BJ (cell line): ENCODE measurements around the gene NDC1. TPM values are rescaled to one million over a fixed set of nuclear protein-coding genes. Genes with fewer than 3 reads are reported as not detected.

Source experiments
- CTCF ChIA-PET: fragments of 350-600 bp; formaldehyde crosslinking; extraction: SDS; loops from one replicate; lab custom pipeline; 2021; ENCODE audit warnings: antibody characterized with exemption, inconsistent platforms; lab: Yijun Ruan, JAX
- POLR2A ChIA-PET: fragments of 300-600 bp; sonication (Branson Sonifier 250); formaldehyde crosslinking; extraction: SDS; loops from one replicate; lab custom pipeline; 2021; ENCODE audit warnings: antibody characterized with exemption; lab: Charles Lee
- DNase-seq: peaks from one replicate; pipeline ENCODE4 v3.0.0-alpha.2; 2011; ENCODE audit warnings: low read depth
- H3K27me3 ChIP-seq: 2 replicates; pipeline ENCODE4 v1.6.0; 2011; ENCODE audit warnings: low read length; ENCODE audit not compliant: control insufficient read depth, insufficient read depth
- H3K36me3 ChIP-seq: 2 replicates; pipeline ENCODE4 v1.5.1; 2011; ENCODE audit warnings: low read length; ENCODE audit not compliant: control insufficient read depth, insufficient read depth
- H3K4me3 ChIP-seq: 2 replicates; pipeline ENCODE4 v1.5.1; 2011; ENCODE audit warnings: low read depth, mild to moderate bottlenecking, control low read depth, low read length
- CTCF ChIP-seq: IDR thresholded peaks from 2 replicates; pipeline ENCODE4 v1.5.1; 2011; ENCODE audit warnings: low read depth, mild to moderate bottlenecking, control low read depth, inconsistent platforms, low read length, moderate library complexity; ENCODE audit not compliant: insufficient read depth
- polyA plus RNA-seq: library from polyadenylated mRNA; depleted of rRNA; stranded (reverse); fragments of >200 nt; gene quantifications from 2 replicates; pipeline ENCODE4 v1.2.3, GENCODE V29; 2011

Gene NDC1
- polyA plus RNA-seq, 1 experiment: 17.5 TPM

DNA sequence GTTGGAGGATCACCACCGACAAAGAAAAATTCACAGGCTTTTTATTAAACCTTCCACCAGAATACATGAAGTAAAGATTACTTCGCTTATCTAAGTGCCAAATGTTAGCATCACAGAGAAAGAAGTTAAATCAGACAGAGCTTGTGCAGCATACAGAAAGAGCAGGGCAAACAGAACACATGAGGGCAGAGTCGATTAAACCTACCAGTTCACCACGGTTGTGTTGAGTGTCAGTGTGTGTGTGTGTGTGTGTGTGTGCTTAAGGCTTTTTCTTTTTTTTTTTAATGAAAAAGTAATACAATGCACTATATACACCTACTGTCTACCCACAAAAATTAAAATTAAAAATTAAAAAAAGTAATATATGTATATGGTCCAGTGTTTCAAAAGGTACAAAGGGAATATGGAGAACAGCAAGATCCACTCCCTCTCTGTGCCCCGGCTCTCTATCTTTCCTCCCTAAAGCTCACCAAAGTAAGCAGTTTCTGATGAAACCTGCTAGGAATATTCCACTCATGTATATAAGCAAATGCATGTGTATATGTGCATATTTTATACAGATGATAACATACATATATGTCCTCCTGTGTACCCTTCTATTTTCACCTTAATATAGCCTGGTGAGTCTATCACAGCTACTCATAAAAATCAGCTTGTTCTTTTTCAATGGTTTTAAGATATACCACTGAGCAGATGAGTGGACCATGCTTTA is 33.8 kb upstream of the NDC1 start:
- Histone ChIP-seq H3K4me3 (no peak overlapping the region), H3K27me3 (no peaks in the 10 kb centered on the region), H3K36me3 (peaks cover 7% of the 10 kb centered on the region)
- ChIA-PET CTCF (interaction anchor here (0.6 to 6.5 kb wide), 4 partner anchors 11 to 509 kb away, joined by 3 to 43 read pairs (median 6); no protein-coding TSS in a partner anchor), POLR2A (no interaction called here)
- TF ChIP-seq CTCF: no peak
- DNase-seq: no peak

- ChIA-PET POLR2A (no interaction called here), CTCF (interaction anchor here (1.4 to 6.5 kb wide), 2 partner anchors 11 to 77 kb away, joined by 8 to 43 read pairs; no protein-coding TSS in a partner anchor)
- H3K4me3 ChIP-seq: no peak overlapping the region
- DNase-seq: no peak
- no peaks in the 10 kb centered on the region for H3K27me3 ChIP-seq
- no peak for TF ChIP-seq CTCF
- peaks cover 8% of the 10 kb centered on the region for H3K36me3 ChIP-seq
Observed at GRCh38 chr1:53871221-53871620, 33.1 kb upstream of the NDC1 start.

- no peak for TF ChIP-seq CTCF
- Histone ChIP-seq H3K27me3 (no peaks in the 10 kb centered on the region), H3K36me3 (peaks cover 10% of the 10 kb centered on the region), H3K4me3 (no peak overlapping the region)
- CTCF ChIA-PET: interaction anchor here (1.3 to 6.5 kb wide), 3 partner anchors 9 to 80 kb away, joined by 5 to 43 read pairs (median 29); no protein-coding TSS in a partner anchor
- POLR2A ChIA-PET: no interaction called here
- DNase-seq: no peak
Observed at GRCh38 chr1:53869454-53870117, 31.5 kb upstream of the NDC1 start.

DNA sequence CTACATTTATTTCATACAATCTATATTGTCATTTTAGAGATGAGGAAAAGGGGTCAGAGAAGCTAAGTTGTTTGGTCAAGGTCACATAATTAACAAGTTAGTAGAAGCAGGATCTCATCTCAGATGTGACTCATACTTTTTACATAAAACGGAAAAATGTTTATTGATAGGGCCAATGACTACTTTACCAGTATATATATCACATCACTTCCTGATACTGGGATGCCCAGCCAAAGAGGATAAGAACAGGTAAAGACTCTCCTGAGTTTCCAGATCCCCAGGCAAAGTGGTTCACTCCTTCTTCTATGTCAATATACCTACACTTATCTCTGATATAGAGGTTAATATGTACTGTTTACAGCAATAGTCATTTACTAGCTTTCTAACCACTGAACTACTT is 30.5 kb upstream of the NDC1 start:
- DNase-seq: no peak
- no peak for TF ChIP-seq CTCF
- Histone ChIP-seq H3K4me3 (no peak overlapping the region), H3K27me3 (no peaks in the 10 kb centered on the region), H3K36me3 (peaks cover 10% of the 10 kb centered on the region)
- POLR2A ChIA-PET: no interaction called here
- CTCF ChIA-PET: interaction anchor here (1.3 to 6.5 kb wide), 4 partner anchors 8 to 81 kb away, joined by 4 to 43 read pairs (median 17); no protein-coding TSS in a partner anchor

GRCh38 chr1:53862507-53862906 is 24.4 kb upstream of the NDC1 start:
- no peak for TF ChIP-seq CTCF
- CTCF ChIA-PET: interaction anchor here (0.7 to 5.3 kb wide), 5 partner anchors 11 to 259 kb away, joined by 3 to 40 read pairs (median 4); no protein-coding TSS in a partner anchor
- DNase-seq: no peak
- no peak overlapping the region for H3K4me3 ChIP-seq
- peaks cover 5% of the 10 kb centered on the region for H3K36me3 ChIP-seq
- H3K27me3 ChIP-seq: no peaks in the 10 kb centered on the region
- POLR2A ChIA-PET: no interaction called here
